HG02973 (cell line): Measurements from ENCODE around the gene SEC63.
"Not testable (repeated sequence)": the region's sequence is repeated elsewhere in the genome, so short reads cannot be mapped to it uniquely, and the experiment has no call there.

ENCODE experiments used
- ATAC-seq: cut with Tn5 transposase; IDR thresholded peaks from one replicate; pipeline ENCODE4 v1.9.1; 2021; ENCODE audit warnings: moderate library complexity; ENCODE audit not compliant: unreplicated experiment

Gene SEC63

GRCh38 chr6:107976155-107976783, 18.3 kb upstream of the SEC63 start:
- no peak for ATAC-seq

GRCh38 chr6:107973594-107973993, 15.6 kb upstream of the SEC63 start:
- ATAC-seq: no peak

GRCh38 chr6:107972413-107973096, 14.5 kb upstream of the SEC63 start:
- ATAC-seq: no peak

GRCh38 chr6:107971181-107971580, 13.2 kb upstream of the SEC63 start:
- no peak for ATAC-seq

GRCh38 chr6:107970255-107970654, 12.2 kb upstream of the SEC63 start:
- ATAC-seq: no peak

GRCh38 chr6:107968081-107968480, 10.1 kb upstream of the SEC63 start:
- ATAC-seq: no peak

GRCh38 chr6:107965746-107966145, 7.7 kb upstream of the SEC63 start:
- ATAC-seq: no peak

- no peak for ATAC-seq
Measured at GRCh38 chr6:107962723-107963122, 4.7 kb upstream of the SEC63 start.

GRCh38 chr6:107959392-107959791, 1.4 kb upstream of the SEC63 start:
- no peak for ATAC-seq

- not testable (repeated sequence) for ATAC-seq
Measured at GRCh38 chr6:107958689-107959362, 818 bp upstream of the SEC63 start.

GRCh38 chr6:107957308-107957908, 600 bp downstream of the SEC63 start:
- peak; percentile 24 for ATAC-seq

- ATAC-seq: no peak
Measured at GRCh38 chr6:107956586-107957307, 1.3 kb downstream of the SEC63 start.

- ATAC-seq: no peak
Measured at GRCh38 chr6:107956181-107956580, 1.8 kb downstream of the SEC63 start.

- ATAC-seq: not testable (repeated sequence)
Measured at GRCh38 chr6:107953858-107954414, 4.1 kb downstream of the SEC63 start.

- no peak for ATAC-seq
Measured at GRCh38 chr6:107943626-107944439, 14.2 kb downstream of the SEC63 start.

- ATAC-seq: no peak
Measured at GRCh38 chr6:107942142-107942541, 15.9 kb downstream of the SEC63 start.

- no peak for ATAC-seq
Measured at GRCh38 chr6:107941627-107942026, 16.4 kb downstream of the SEC63 start.

- ATAC-seq: no peak
Measured at GRCh38 chr6:107941199-107941598, 16.8 kb downstream of the SEC63 start.

GRCh38 chr6:107936910-107937292, 21.1 kb downstream of the SEC63 start:
- ATAC-seq: not testable (repeated sequence)
